ENCODE data around the gene NPIPA3.

- TF ChIP-seq CTCF (IDR thresholded peaks at IDR 0.05; ENCODE audit: low read length): no peak
- no peak for TF ChIP-seq EZH2 (IDR thresholded peaks at IDR 0.05; ENCODE audit: borderline replicate concordance, low read length)
Measured at GRCh38 chr16:14678748-14679497, 24.3 kb upstream of the NPIPA3 start.

All from OCI-LY1 (cell line).